Left ventricle myocardium inferior (tissue), 1 donor: ENCODE measurements around the gene TMCC1. TPM values are rescaled to one million over a fixed set of nuclear protein-coding genes. Genes with fewer than 3 reads are reported as not detected.

ENCODE experiments used
- DNase-seq: peaks from one replicate; pipeline ENCODE4 v3.0.0-alpha.2; 2020
- H3K27ac ChIP-seq: fragments of 200-600 bp; replicated peaks from 2 replicates; pipeline ENCODE4 v1.8.0; 2021
- H3K27me3 ChIP-seq: fragments of 200-600 bp; 2 replicates; pipeline ENCODE4 v1.8.0; 2021; ENCODE audit warnings: low read depth
- H3K36me3 ChIP-seq: fragments of 200-600 bp; 2 replicates; pipeline ENCODE4 v1.8.0; 2021
- H3K4me1 ChIP-seq: fragments of 200-600 bp; 2 replicates; pipeline ENCODE4 v1.8.0; 2021
- H3K4me3 ChIP-seq: fragments of 200-600 bp; 2 replicates; pipeline ENCODE4 v1.8.0; 2021; ENCODE audit warnings: mild to moderate bottlenecking, moderate library complexity
- H3K9me3 ChIP-seq: fragments of 200-600 bp; replicated peaks from 2 replicates; pipeline ENCODE4 v1.8.0; 2021
- intact Hi-C: fragments of 100-400 bp; cut with micrococcal nuclease; formaldehyde crosslinking; loops from one replicate; pipeline ENCODE4 v1.11.0; 2022
- total RNA-seq: library from RNA; stranded (reverse); fragmentation: NEBNext Ultra II Directional; extraction: Animal tissue kit (Norgen Biotek cat#: 25700); gene quantifications from one replicate; pipeline ENCODE4 v1.2.1, GENCODE V29; 2021
- TF ChIP-seq, protein P1 (sequence below): fragments of 200-600 bp; IDR thresholded peaks from 2 replicates; pipeline ENCODE4 v1.8.0; 2021; ENCODE audit warnings: antibody characterized with exemption, mild to moderate bottlenecking, borderline replicate concordance
- donor health status: DM: no; HTN: yes; CAD: no; lungs with severe emphysema.

Gene TMCC1
- total RNA-seq, 1 donor from 2014 or later = 28.3 TPM

DNA sequence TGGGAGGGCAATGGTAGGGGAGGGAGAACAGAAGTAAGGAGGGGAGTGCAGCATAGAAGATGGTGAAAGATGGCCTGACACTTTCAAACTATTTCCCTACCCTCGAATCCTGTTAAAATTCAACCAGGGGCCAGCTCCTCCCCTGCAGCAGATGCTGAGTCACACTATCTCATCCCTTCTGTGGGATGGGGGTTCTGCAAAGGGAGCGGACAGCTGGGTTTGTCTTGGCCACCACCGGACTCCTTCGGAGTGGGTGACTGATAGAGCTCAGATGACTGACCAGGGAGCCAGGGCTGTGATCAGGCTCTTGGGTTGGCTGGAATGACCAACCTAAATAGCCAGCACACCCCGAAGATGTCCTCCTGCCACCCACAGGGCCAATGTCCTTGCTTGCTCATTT lies 33.6 kb upstream of the TMCC1 start:
- TF ChIP-seq, protein P1, sequence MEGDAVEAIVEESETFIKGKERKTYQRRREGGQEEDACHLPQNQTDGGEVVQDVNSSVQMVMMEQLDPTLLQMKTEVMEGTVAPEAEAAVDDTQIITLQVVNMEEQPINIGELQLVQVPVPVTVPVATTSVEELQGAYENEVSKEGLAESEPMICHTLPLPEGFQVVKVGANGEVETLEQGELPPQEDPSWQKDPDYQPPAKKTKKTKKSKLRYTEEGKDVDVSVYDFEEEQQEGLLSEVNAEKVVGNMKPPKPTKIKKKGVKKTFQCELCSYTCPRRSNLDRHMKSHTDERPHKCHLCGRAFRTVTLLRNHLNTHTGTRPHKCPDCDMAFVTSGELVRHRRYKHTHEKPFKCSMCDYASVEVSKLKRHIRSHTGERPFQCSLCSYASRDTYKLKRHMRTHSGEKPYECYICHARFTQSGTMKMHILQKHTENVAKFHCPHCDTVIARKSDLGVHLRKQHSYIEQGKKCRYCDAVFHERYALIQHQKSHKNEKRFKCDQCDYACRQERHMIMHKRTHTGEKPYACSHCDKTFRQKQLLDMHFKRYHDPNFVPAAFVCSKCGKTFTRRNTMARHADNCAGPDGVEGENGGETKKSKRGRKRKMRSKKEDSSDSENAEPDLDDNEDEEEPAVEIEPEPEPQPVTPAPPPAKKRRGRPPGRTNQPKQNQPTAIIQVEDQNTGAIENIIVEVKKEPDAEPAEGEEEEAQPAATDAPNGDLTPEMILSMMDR = no peak
- no peak for DNase-seq
- Histone ChIP-seq H3K36me3 (no peaks in the 10 kb centered on the region), H3K27ac (no peak overlapping the region), H3K9me3 (peaks cover 60% of the 10 kb centered on the region), H3K4me3 (no peak overlapping the region), H3K27me3 (peaks cover 26% of the 10 kb centered on the region), H3K4me1 (no peaks in the 10 kb centered on the region)
- intact Hi-C loops = no loop called here

DNA sequence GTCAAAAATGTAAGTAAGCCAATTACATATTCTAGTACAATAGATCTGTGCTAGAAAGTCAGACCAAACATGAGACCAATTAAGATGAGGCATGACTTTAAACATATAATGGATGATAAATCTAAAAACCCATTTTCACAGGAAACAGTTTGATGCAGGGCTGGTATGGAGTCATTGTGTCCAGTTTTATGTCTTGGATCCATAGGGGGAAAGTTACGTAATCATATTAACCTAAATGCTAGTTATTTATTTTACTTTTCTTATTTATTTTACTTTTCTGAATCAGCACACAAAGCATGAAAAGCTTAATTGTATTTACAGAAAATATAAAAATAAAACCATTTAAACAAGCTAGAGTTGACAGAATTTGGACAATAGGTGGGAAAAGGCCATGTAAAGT lies 26.3 kb upstream of the TMCC1 start:
- H3K9me3 ChIP-seq = peaks cover 75% of the 10 kb centered on the region
- TF ChIP-seq, protein P1 = no peak
- no peaks in the 10 kb centered on the region for H3K36me3 ChIP-seq
- H3K4me1 ChIP-seq = no peaks in the 10 kb centered on the region
- no peak overlapping the region for H3K27ac ChIP-seq
- intact Hi-C loops = no loop called here
- no peaks in the 10 kb centered on the region for H3K27me3 ChIP-seq
- H3K4me3 ChIP-seq = no peak overlapping the region
- DNase-seq = no peak

DNA sequence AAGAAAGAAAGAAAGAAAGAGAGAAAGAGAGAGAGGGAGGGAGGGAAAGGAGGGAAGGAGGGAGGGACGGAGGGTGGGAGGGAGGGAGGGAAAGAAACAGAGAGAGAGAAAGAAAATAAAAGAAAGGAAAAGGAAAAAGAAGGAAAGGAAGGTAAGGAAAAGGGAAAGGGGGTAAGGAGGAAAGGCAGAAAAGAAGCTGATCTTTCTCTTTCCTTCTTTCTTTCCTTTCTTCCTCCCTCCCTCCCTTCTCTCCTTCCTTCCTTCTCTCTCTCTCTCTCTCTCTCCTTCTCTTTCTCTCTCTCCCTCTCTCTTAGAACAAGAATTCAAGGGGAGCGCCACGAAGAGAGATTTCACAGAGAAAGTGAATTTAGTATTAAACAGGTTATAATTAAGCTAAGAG lies 25.8 kb upstream of the TMCC1 start:
- TF ChIP-seq, protein P1 = no peak
- no peaks in the 10 kb centered on the region for H3K36me3 ChIP-seq
- no peak for DNase-seq
- H3K4me3 ChIP-seq = no peak overlapping the region
- H3K27ac ChIP-seq = no peak overlapping the region
- H3K4me1 ChIP-seq = no peaks in the 10 kb centered on the region
- H3K27me3 ChIP-seq = no peaks in the 10 kb centered on the region
- intact Hi-C loops = no loop called here
- peaks cover 77% of the 10 kb centered on the region for H3K9me3 ChIP-seq

GRCh38 chr3:129918461-129918860 lies 24.9 kb upstream of the TMCC1 start:
- no peaks in the 10 kb centered on the region for H3K4me1 ChIP-seq
- no peak overlapping the region for H3K4me3 ChIP-seq
- H3K27ac ChIP-seq = no peak overlapping the region
- no peaks in the 10 kb centered on the region for H3K27me3 ChIP-seq
- no peaks in the 10 kb centered on the region for H3K36me3 ChIP-seq
- DNase-seq = no peak
- TF ChIP-seq, protein P1 = no peak
- intact Hi-C loops = no loop called here
- H3K9me3 ChIP-seq = peaks cover 68% of the 10 kb centered on the region

DNA sequence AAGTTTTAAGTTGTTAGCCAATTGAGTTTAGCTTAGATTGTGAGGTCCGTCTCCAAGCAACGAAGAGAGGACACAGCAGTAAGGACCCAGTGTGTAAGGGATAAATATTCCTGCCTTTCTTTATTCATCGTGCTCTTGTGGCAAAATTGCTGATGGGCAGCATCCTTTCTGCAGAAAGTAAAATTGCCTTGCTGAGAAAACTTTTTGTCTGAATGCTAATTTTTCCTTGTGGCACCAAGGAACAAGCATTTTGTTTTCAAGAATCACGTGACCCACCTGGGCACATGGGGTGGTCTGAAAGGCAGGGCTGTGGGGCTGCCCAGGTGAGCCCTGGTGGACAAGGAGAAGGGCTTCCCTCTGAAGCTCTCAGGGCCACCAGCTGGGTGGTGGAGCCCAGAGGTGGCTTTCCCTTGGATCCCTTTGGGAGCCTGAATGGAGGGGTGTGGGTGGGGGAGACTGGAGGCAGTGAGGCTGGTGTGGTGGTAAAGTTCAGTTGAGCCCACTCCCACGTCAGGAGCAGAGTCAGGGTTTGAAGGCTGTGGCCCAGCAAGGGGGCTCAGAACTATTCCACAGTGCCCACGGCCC lies 24.0 kb upstream of the TMCC1 start:
- Histone ChIP-seq H3K4me3 (no peak overlapping the region), H3K36me3 (no peaks in the 10 kb centered on the region), H3K27ac (no peak overlapping the region), H3K27me3 (no peaks in the 10 kb centered on the region), H3K4me1 (no peaks in the 10 kb centered on the region), H3K9me3 (peaks cover 60% of the 10 kb centered on the region)
- TF ChIP-seq, protein P1 = no peak
- DNase-seq = no peak
- intact Hi-C loops = no loop called here
